ENCODE results near the gene PLAA. TPM values are rescaled to one million over a fixed set of nuclear protein-coding genes. Genes with fewer than 3 reads are reported as not detected.
"Not testable (repeated sequence)": the region's sequence is repeated elsewhere in the genome, so short reads cannot be mapped to it uniquely, and the experiment has no call there.

PLAA gene
- total RNA-seq, 4 donors from 2014 or later: 26.3 to 34.6 (median 29.3) TPM

- TF ChIP-seq CTCF (IDR thresholded peaks at IDR 0.05) (no peak), POLR2A (IDR thresholded peaks at IDR 0.05) (no peak)
- whole genome bisulfite sequencing, 2 donors: 1% methylated on average over 47 of the region's 70 CpGs
- peak; percentile 88 to 98 for DNase-seq (ENCODE audit: low spot score in 2 of 2)
- H3K4me3 ChIP-seq (ENCODE audit: low read depth, poor library complexity, severe bottlenecking): peak within 1 kb of the TSS; percentile 95
- intact Hi-C loops (cut with DNase I; ENCODE audit: low total_unique reads): no loop called here
These were observed 54.6 kb downstream of the PLAA start, which contains the start of gene CAAP1 for GRCh38 chr9:26892251-26893029. TSS of gene CAAP1 (minus strand) at chr9:26892802. CDS start at chr9:26892715, 87 bp downstream.

GRCh38 chr9:26891726-26892125 is 55.3 kb downstream of the PLAA start:
- WGBS, 2 donors: 1% methylated on average over 14 of the region's 14 CpGs
- TF ChIP-seq CTCF (IDR thresholded peaks at IDR 0.05) (no peak), POLR2A (IDR thresholded peaks at IDR 0.05) (no peak)

GRCh38 chr9:26888271-26888670 is 58.8 kb downstream of the PLAA start:
- H3K4me3 ChIP-seq (ENCODE audit: low read depth, poor library complexity, severe bottlenecking): no peak overlapping the region
- intact Hi-C loops (cut with DNase I; ENCODE audit: low total_unique reads): no loop called here
- TF ChIP-seq CTCF (IDR thresholded peaks at IDR 0.05): no peak
- TF ChIP-seq POLR2A (IDR thresholded peaks at IDR 0.05): no peak
- WGBS, 2 donors: 88% methylated on average over 1 of the region's 1 CpG
- DNase-seq (ENCODE audit: low spot score in 2 of 2): no peak

More at GRCh38 chr9:26891726-26892125, 55.3 kb downstream of the PLAA start:
- intact Hi-C loops (cut with DNase I; ENCODE audit: low total_unique reads): no loop called here
- DNase-seq (ENCODE audit: low spot score in 2 of 2): no peak
- peak overlapping the region; percentile 95 for H3K4me3 ChIP-seq (ENCODE audit: low read depth, poor library complexity, severe bottlenecking)

- no peak overlapping the region for H3K4me3 ChIP-seq (ENCODE audit: low read depth, poor library complexity, severe bottlenecking)
- DNase-seq (ENCODE audit: low spot score in 2 of 2): no peak
- WGBS, 2 donors: 98 to 99% methylated on average over 3 of the region's 3 CpGs
- intact Hi-C loops (cut with DNase I; ENCODE audit: low total_unique reads): no loop called here
- TF ChIP-seq CTCF (IDR thresholded peaks at IDR 0.05): no peak
These were observed 64.9 kb downstream of the PLAA start for GRCh38 chr9:26882154-26882553.

- WGBS, 2 donors: 99 to 100% methylated on average over 4 of the region's 4 CpGs
- no peak for TF ChIP-seq POLR2A (IDR thresholded peaks at IDR 0.05)
- no peak for TF ChIP-seq CTCF (IDR thresholded peaks at IDR 0.05)
- H3K4me3 ChIP-seq (ENCODE audit: low read depth, poor library complexity, severe bottlenecking): no peak overlapping the region
These were observed 66.8 kb downstream of the PLAA start for GRCh38 chr9:26880262-26880661.

GRCh38 chr9:26875155-26875554 is 71.9 kb downstream of the PLAA start:
- DNase-seq (ENCODE audit: low spot score in 2 of 2); intact Hi-C loops (cut with DNase I; ENCODE audit: low total_unique reads); H3K4me3 ChIP-seq (ENCODE audit: low read depth, poor library complexity, severe bottlenecking): not testable (repeated sequence)
- WGBS, 2 donors: 96 to 98% methylated on average over 3 of the region's 3 CpGs

More at GRCh38 chr9:26880262-26880661, 66.8 kb downstream of the PLAA start:
- DNase-seq (ENCODE audit: low spot score in 2 of 2): no peak
- intact Hi-C loops (cut with DNase I; ENCODE audit: low total_unique reads): no loop called here

All from lower leg skin (tissue), 4 donors.